SK-N-SH treated with all-trans-retinoic acid at 6 μM for 48 hours (cell line): ENCODE data around the gene VSIG1.

Experiments used
- ATAC-seq: fragments of 200-7000 bp; cut with Tn5 transposase; 3 replicates; pipeline ENCODE4 v1.9.1; 2020; ENCODE audit warnings: mild to moderate bottlenecking, moderate library complexity
- BACH2 ChIP-seq: fragments of 250-450 bp; sonication (Bioruptor Pico); IDR thresholded peaks from 2 replicates; pipeline ENCODE4 v1.9.0; 2021; ENCODE audit warnings: mild to moderate bottlenecking, borderline replicate concordance
- CREB5 ChIP-seq: fragments of 250-450 bp; sonication (Bioruptor Pico); IDR thresholded peaks from 2 replicates; pipeline ENCODE4 v1.5.1; 2020; ENCODE audit warnings: low read depth, mild to moderate bottlenecking, moderate library complexity
- CSDC2 ChIP-seq: fragments of 250-450 bp; sonication (Bioruptor Pico); IDR thresholded peaks from 2 replicates; pipeline ENCODE4 v1.5.0; 2020; ENCODE audit warnings: mild to moderate bottlenecking, moderate library complexity
- CSRNP3 ChIP-seq: fragments of 250-450 bp; sonication (Bioruptor Pico); IDR thresholded peaks from 2 replicates; pipeline ENCODE4 v1.5.1; 2021; ENCODE audit warnings: mild to moderate bottlenecking, moderate library complexity
- ESRRG ChIP-seq: fragments of 250-450 bp; sonication (Bioruptor Pico); IDR thresholded peaks from 2 replicates; pipeline ENCODE4 v1.6.1; 2021; ENCODE audit warnings: mild to moderate bottlenecking
- GLIS3 ChIP-seq: fragments of 250-450 bp; sonication (Bioruptor Pico); IDR thresholded peaks from 2 replicates; pipeline ENCODE4 v1.5.0; 2020; ENCODE audit warnings: mild to moderate bottlenecking, moderate library complexity
- ISL1 ChIP-seq: fragments of 250-450 bp; sonication (Bioruptor Pico); IDR thresholded peaks from 2 replicates; pipeline ENCODE4 v2.1.2; 2022; ENCODE audit warnings: mild to moderate bottlenecking, moderate library complexity
- OSR1 ChIP-seq: fragments of 250-450 bp; sonication (Bioruptor Pico); IDR thresholded peaks from 2 replicates; pipeline ENCODE4 v1.8.0; 2022; ENCODE audit warnings: moderate library complexity, mild to moderate bottlenecking, inconsistent platforms
- PPARA ChIP-seq: fragments of 250-450 bp; sonication (Bioruptor Pico); IDR thresholded peaks from 2 replicates; pipeline ENCODE4 v1.5.0; 2020; ENCODE audit warnings: mild to moderate bottlenecking, borderline replicate concordance
- RARB ChIP-seq: fragments of 250-450 bp; sonication (Bioruptor Pico); IDR thresholded peaks from 2 replicates; pipeline ENCODE4 v1.8.0; 2021; ENCODE audit warnings: mild to moderate bottlenecking, moderate library complexity
- SNAI2 ChIP-seq: fragments of 250-450 bp; sonication (Bioruptor Pico); IDR thresholded peaks from 2 replicates; pipeline ENCODE4 v1.5.0; 2020; ENCODE audit warnings: mild to moderate bottlenecking, moderate library complexity
- TCF4 ChIP-seq: fragments of 250-450 bp; sonication (Bioruptor Pico); IDR thresholded peaks from 2 replicates; pipeline ENCODE4 v1.8.0; 2021; ENCODE audit warnings: mild to moderate bottlenecking, moderate library complexity, borderline replicate concordance
- TOX ChIP-seq: fragments of 250-450 bp; sonication (Bioruptor Pico); IDR thresholded peaks from 2 replicates; pipeline ENCODE4 v1.8.0; 2021; ENCODE audit warnings: mild to moderate bottlenecking, moderate library complexity, borderline replicate concordance
- ZFP3 ChIP-seq: fragments of 250-450 bp; sonication (Bioruptor Pico); IDR thresholded peaks from 2 replicates; pipeline ENCODE4 v1.5.0; 2020; ENCODE audit warnings: mild to moderate bottlenecking, moderate library complexity
- ZFP30 ChIP-seq: fragments of 450-650 bp; formaldehyde crosslinking; IDR thresholded peaks from 2 replicates; pipeline ENCODE4 v1.5.0; 2022; ENCODE audit warnings: mild to moderate bottlenecking, moderate library complexity
- ZNF565 ChIP-seq: fragments of 450-650 bp; formaldehyde crosslinking; conservative IDR thresholded peaks from 2 replicates; pipeline ENCODE4 v1.5.0; 2020; ENCODE audit warnings: low read depth, mild to moderate bottlenecking, moderate library complexity
- ZNF70 ChIP-seq: fragments of 450-650 bp; formaldehyde crosslinking; IDR thresholded peaks from 2 replicates; pipeline ENCODE4 v1.5.0; 2020; ENCODE audit warnings: mild to moderate bottlenecking, moderate library complexity
- ZNF8 ChIP-seq: fragments of 450-650 bp; formaldehyde crosslinking; IDR thresholded peaks from 2 replicates; pipeline ENCODE4 v1.5.0; 2020; ENCODE audit warnings: mild to moderate bottlenecking, moderate library complexity
- TF ChIP-seq, protein P1 (sequence below): fragments of 250-450 bp; sonication (Bioruptor Pico); IDR thresholded peaks from 2 replicates; pipeline ENCODE4 v1.5.0; 2020; ENCODE audit warnings: mild to moderate bottlenecking, moderate library complexity
- TF ChIP-seq, protein P2 (sequence below): fragments of 250-450 bp; sonication (Bioruptor Pico); IDR thresholded peaks from 2 replicates; pipeline ENCODE4 v1.8.0; 2021; ENCODE audit warnings: low read depth, mild to moderate bottlenecking, moderate library complexity, borderline replicate concordance

VSIG1 gene

GRCh38 chrX:108114541-108114940 lies 69.7 kb downstream of the VSIG1 start:
- no peak for ATAC-seq
- TF ChIP-seq ZFP3 (CRISPR knock-in tag) (no peak), CSRNP3 (CRISPR knock-in tag) (no peak), TCF4 (CRISPR knock-in tag) (no peak), ZNF8 (CRISPR knock-in tag) (no peak), ZFP30 (CRISPR knock-in tag) (no peak), BACH2 (CRISPR knock-in tag) (no peak), GLIS3 (CRISPR knock-in tag) (no peak), ISL1 (CRISPR knock-in tag) (no peak), TOX (CRISPR knock-in tag) (no peak), PPARA (CRISPR knock-in tag) (no peak), ESRRG (CRISPR knock-in tag) (no peak), CREB5 (no peak), OSR1 (CRISPR knock-in tag) (no peak), RARB (CRISPR knock-in tag) (no peak)
- TF ChIP-seq, protein P1, sequence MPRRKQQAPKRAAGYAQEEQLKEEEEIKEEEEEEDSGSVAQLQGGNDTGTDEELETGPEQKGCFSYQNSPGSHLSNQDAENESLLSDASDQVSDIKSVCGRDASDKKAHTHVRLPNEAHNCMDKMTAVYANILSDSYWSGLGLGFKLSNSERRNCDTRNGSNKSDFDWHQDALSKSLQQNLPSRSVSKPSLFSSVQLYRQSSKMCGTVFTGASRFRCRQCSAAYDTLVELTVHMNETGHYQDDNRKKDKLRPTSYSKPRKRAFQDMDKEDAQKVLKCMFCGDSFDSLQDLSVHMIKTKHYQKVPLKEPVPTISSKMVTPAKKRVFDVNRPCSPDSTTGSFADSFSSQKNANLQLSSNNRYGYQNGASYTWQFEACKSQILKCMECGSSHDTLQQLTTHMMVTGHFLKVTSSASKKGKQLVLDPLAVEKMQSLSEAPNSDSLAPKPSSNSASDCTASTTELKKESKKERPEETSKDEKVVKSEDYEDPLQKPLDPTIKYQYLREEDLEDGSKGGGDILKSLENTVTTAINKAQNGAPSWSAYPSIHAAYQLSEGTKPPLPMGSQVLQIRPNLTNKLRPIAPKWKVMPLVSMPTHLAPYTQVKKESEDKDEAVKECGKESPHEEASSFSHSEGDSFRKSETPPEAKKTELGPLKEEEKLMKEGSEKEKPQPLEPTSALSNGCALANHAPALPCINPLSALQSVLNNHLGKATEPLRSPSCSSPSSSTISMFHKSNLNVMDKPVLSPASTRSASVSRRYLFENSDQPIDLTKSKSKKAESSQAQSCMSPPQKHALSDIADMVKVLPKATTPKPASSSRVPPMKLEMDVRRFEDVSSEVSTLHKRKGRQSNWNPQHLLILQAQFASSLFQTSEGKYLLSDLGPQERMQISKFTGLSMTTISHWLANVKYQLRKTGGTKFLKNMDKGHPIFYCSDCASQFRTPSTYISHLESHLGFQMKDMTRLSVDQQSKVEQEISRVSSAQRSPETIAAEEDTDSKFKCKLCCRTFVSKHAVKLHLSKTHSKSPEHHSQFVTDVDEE = no peak

DNA sequence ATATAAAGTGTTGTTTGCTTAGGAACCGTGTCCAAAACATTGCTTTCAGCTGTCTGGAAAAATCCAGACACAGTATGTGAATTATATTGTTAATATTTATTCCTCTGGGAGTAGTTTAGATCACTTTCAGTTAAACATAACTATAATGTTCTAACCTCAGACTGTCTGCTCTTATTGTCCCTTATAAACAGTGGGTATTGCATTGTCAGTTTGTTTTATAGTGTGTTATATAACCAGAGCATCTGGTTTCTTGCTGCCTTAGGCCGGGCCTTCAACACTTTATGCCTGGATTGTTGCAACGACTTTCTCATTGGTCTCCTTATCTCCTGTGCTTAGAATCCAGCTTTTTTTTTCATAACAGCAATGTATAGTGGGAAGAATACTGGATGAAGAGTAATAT lies 73.1 kb downstream of the VSIG1 start:
- no peak for ATAC-seq
- TF ChIP-seq ZNF8 (CRISPR knock-in tag) = no peak
- TF ChIP-seq ZFP3 (CRISPR knock-in tag) = no peak
- TF ChIP-seq, protein P2, sequence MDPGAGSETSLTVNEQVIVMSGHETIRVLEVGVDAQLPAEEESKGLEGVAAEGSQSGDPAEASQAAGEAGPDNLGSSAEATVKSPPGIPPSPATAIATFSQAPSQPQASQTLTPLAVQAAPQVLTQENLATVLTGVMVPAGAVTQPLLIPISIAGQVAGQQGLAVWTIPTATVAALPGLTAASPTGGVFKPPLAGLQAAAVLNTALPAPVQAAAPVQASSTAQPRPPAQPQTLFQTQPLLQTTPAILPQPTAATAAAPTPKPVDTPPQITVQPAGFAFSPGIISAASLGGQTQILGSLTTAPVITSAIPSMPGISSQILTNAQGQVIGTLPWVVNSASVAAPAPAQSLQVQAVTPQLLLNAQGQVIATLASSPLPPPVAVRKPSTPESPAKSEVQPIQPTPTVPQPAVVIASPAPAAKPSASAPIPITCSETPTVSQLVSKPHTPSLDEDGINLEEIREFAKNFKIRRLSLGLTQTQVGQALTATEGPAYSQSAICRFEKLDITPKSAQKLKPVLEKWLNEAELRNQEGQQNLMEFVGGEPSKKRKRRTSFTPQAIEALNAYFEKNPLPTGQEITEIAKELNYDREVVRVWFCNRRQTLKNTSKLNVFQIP (CRISPR knock-in tag) = no peak
- TF ChIP-seq CSRNP3 (CRISPR knock-in tag) = no peak
- no peak for TF ChIP-seq BACH2 (CRISPR knock-in tag)
- TF ChIP-seq RARB (CRISPR knock-in tag) = no peak
- no peak for TF ChIP-seq CREB5
- no peak for TF ChIP-seq PPARA (CRISPR knock-in tag)
- no peak for TF ChIP-seq ISL1 (CRISPR knock-in tag)
- no peak for TF ChIP-seq ESRRG (CRISPR knock-in tag)

DNA sequence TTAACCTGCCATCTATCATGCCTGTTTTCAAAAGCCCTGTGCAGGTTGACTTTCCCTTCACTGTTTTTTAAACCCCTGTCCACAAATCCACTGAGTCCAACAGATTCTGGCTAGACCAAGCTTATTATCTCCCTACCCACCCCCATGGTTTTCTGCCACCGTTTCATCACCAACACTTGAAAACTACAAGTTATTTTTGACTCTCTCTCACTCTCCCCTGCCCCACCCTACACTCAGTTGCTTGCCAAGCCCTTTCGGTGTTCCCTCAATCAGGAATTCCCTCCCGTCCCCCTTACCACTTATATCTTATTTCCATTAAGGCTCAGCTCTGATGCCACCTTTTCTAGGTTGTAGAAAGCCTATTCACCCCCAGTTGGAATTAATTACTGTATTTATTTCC lies 76.4 kb downstream of the VSIG1 start:
- no peak for ATAC-seq

More for the DNA sequence above, 76.4 kb downstream of the VSIG1 start:
- no peak for TF ChIP-seq BACH2 (CRISPR knock-in tag)
- TF ChIP-seq ZNF70 (CRISPR knock-in tag) = no peak
- TF ChIP-seq ZFP30 (CRISPR knock-in tag) = no peak
- no peak for TF ChIP-seq SNAI2 (CRISPR knock-in tag)
- TF ChIP-seq TOX (CRISPR knock-in tag) = no peak
- TF ChIP-seq CSDC2 (CRISPR knock-in tag) = no peak
- TF ChIP-seq CSRNP3 (CRISPR knock-in tag) = no peak
- TF ChIP-seq ZFP3 (CRISPR knock-in tag) = no peak
- no peak for TF ChIP-seq GLIS3 (CRISPR knock-in tag)
- no peak for TF ChIP-seq ZNF565 (CRISPR knock-in tag)
- no peak for TF ChIP-seq PPARA (CRISPR knock-in tag)
